ENCODE measurements around the gene MC1R.
"Not testable (repeated sequence)": the region's sequence is repeated elsewhere in the genome, so short reads cannot be mapped to it uniquely, and the experiment has no call there.

Gene MC1R

GRCh38 chr16:89922477-89922883 is 3.8 kb downstream of the MC1R start:
- Mint-ChIP-seq H3K9me3 (no peaks in the 10 kb centered on the region), H3K4me1 (peaks cover 25% of the 10 kb centered on the region), H3K4me3 (no peak overlapping the region), H3K27ac (ENCODE audit: low read depth) (no peak overlapping the region), H3K27me3 (peaks cover 27% of the 10 kb centered on the region), H3K36me3 (ENCODE audit: insufficient read depth) (peaks cover 13% of the 10 kb centered on the region)
- DNase-seq (ENCODE audit: low spot score in 2 of 2) = no peak
- no peak for ATAC-seq (replicated peaks; ENCODE audit: extremely low read depth, poor library complexity, severe bottlenecking)

DNA sequence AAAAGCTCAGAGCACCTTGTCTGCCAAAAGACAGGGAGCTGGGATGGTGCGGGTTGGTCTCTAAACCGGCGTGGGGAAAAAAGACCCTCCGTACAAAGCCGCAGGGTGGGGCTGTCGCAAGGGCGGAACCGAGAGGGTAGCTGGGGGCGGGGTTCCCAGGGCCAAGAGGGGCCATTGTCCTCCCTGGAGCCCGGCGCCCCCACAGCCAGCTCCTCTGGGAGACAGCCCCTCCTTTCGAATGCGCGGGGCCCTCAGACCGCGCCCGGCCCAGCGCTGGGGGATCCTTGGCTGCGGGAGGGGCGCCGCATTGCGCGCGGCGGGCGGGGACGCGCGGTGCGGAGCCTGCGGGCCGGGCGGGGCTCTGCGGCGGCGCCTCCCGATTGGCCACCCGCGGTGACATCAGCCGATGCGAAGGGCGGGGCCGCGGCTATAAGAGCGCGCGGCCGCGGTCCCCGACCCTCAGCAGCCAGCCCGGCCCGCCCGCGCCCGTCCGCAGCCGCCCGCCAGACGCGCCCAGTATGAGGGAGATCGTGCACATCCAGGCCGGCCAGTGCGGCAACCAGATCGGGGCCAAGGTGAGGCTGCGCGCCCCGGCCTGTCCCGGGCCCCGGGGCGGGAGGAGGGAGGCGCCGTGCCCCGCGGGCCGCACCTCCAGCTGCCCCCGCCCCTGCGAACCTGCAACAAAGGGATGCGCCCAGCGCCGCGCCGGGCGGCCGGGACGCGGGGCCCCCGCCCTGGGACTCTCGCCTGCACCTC is 4.4 kb downstream of the MC1R start, which contains the start of gene TUBB3:
TUBB3 (plus strand) TSS at position 459 of the 756 bp plus-strand sequence; CDS start at position 519, 60 bp downstream.
- ATAC-seq (replicated peaks; ENCODE audit: extremely low read depth, poor library complexity, severe bottlenecking) (no peak), DNase-seq (ENCODE audit: low spot score in 2 of 2) (no peak)
- peak within 1 kb of the TSS; percentile 18 for H3K4me3 Mint-ChIP-seq
- H3K4me1 Mint-ChIP-seq = peaks cover 19% of the 10 kb centered on the region
- peaks cover 27% of the 10 kb centered on the region for H3K27me3 Mint-ChIP-seq
- no peaks in the 10 kb centered on the region for H3K9me3 Mint-ChIP-seq
- no peak within 1 kb of the TSS for H3K27ac Mint-ChIP-seq (ENCODE audit: low read depth)
- peaks cover 9% of the 10 kb centered on the region for H3K36me3 Mint-ChIP-seq (ENCODE audit: insufficient read depth)

DNA sequence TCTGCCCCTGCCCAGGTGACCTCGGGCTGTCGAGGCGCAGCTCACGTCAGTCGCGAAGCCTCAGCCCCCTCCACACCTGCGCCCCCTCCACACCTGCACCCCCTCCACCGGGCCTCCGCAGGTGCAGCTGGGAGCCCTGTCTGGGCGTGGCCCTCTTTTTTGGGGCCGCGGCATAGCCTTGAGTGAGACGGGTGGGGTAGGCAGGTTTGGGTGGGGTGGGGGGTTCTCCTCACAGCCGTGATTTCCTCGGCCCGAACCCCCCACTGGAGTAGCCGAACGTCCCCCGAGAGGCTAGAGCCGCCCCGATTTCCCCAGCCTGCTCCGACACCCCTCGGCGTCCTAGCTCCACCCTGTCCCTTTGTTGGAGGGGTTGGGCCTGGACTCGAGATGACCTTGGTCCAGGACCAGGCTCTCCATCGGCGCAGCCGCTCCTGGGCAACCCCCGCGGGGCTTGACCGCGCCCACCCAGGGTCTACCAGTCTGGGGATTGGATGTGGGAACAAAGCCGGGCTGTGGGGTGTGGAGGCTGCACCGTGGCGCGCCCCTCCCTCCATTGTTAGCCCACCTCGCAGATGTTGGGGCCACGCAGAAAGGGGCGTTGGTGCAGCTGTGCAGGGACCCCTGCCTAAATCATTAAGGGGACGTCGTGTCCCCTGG is 5.1 kb downstream of the MC1R start:
- no peak overlapping the region for H3K27ac Mint-ChIP-seq (ENCODE audit: low read depth)
- ATAC-seq (replicated peaks; ENCODE audit: extremely low read depth, poor library complexity, severe bottlenecking) = no peak
- no peak for DNase-seq (ENCODE audit: low spot score in 2 of 2)
- no peaks in the 10 kb centered on the region for H3K9me3 Mint-ChIP-seq
- peaks cover 12% of the 10 kb centered on the region for H3K4me1 Mint-ChIP-seq
- peaks cover 6% of the 10 kb centered on the region for H3K36me3 Mint-ChIP-seq (ENCODE audit: insufficient read depth)
- H3K27me3 Mint-ChIP-seq = peaks cover 27% of the 10 kb centered on the region
- H3K4me3 Mint-ChIP-seq = no peak overlapping the region

GRCh38 chr16:89924297-89924924 is 5.7 kb downstream of the MC1R start:
- peaks cover 24% of the 10 kb centered on the region for H3K27me3 Mint-ChIP-seq
- H3K27ac Mint-ChIP-seq (ENCODE audit: low read depth) = no peak overlapping the region
- ATAC-seq (replicated peaks; ENCODE audit: extremely low read depth, poor library complexity, severe bottlenecking) (no peak), DNase-seq (ENCODE audit: low spot score in 2 of 2) (no peak)
- peaks cover 8% of the 10 kb centered on the region for H3K4me1 Mint-ChIP-seq
- peaks cover 3% of the 10 kb centered on the region for H3K36me3 Mint-ChIP-seq (ENCODE audit: insufficient read depth)
- H3K4me3 Mint-ChIP-seq = no peak overlapping the region
- no peaks in the 10 kb centered on the region for H3K9me3 Mint-ChIP-seq

DNA sequence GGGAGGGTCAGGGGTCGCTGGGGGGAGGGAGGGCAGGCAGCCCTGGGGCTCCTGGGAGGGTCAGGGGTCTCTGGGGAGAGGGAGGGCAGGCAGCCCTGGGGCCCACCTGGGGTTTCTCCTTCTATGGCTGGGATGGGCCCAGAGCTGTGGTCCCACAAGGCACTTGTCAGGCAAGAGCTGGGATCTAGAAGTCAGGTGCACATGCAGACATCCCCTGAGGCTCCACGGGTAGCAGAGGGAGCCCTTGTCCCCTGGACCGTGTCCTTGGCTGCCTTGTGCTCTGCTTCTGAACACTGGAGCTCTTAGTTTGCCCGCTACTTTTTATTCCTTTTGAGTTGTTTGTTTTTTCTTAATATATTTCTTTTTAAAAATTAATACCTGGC is 6.3 kb downstream of the MC1R start:
- no peak for DNase-seq (ENCODE audit: low spot score in 2 of 2)
- H3K27me3 Mint-ChIP-seq = peaks cover 24% of the 10 kb centered on the region
- peaks cover 3% of the 10 kb centered on the region for H3K36me3 Mint-ChIP-seq (ENCODE audit: insufficient read depth)
- no peaks in the 10 kb centered on the region for H3K9me3 Mint-ChIP-seq
- H3K27ac Mint-ChIP-seq (ENCODE audit: low read depth) = no peak overlapping the region
- ATAC-seq (replicated peaks; ENCODE audit: extremely low read depth, poor library complexity, severe bottlenecking) = no peak
- no peak overlapping the region for H3K4me3 Mint-ChIP-seq
- peaks cover 3% of the 10 kb centered on the region for H3K4me1 Mint-ChIP-seq

- peak overlapping the region; percentile 31 for H3K4me3 Mint-ChIP-seq
- peaks cover 23% of the 10 kb centered on the region for H3K27me3 Mint-ChIP-seq
- peak; percentile 16 for ATAC-seq (replicated peaks; ENCODE audit: extremely low read depth, poor library complexity, severe bottlenecking)
- H3K27ac Mint-ChIP-seq (ENCODE audit: low read depth) = no peak overlapping the region
- H3K4me1 Mint-ChIP-seq = no peaks in the 10 kb centered on the region
- no peaks in the 10 kb centered on the region for H3K9me3 Mint-ChIP-seq
- peaks cover 5% of the 10 kb centered on the region for H3K36me3 Mint-ChIP-seq (ENCODE audit: insufficient read depth)
- no peak for DNase-seq (ENCODE audit: low spot score in 2 of 2)
Measured at GRCh38 chr16:89925596-89926079, 7.0 kb downstream of the MC1R start.

DNA sequence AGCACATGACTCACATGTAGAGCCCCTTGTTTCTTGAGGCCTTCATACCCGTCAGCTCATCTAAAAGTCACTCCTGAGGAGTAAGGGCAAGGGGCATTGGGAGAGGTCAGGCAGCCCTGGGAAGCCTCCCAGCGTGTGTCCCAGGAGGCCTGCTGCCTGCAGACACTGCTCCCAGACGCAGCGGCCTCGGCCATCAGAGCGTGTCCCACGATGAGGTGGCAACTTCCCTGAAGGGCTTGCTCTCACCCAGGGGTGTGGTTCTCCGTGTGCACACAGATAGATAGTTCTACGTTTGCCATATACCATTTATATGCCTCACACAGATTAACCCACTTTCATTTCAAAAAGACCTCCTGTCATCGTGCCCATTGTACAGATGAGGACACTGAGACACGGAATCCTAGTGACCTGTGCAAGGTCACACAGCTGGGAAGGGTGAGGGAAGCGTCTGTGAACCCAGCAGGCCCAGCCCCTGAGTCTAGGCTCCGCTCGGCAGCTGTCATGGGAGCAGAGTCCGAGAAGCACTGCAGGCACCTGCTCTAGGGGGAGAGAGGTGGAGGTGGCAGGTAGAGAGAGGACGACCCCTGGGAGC is 12.7 kb downstream of the MC1R start:
- Mint-ChIP-seq H3K4me1 (no peaks in the 10 kb centered on the region), H3K4me3 (no peak overlapping the region), H3K9me3 (no peaks in the 10 kb centered on the region), H3K36me3 (ENCODE audit: insufficient read depth) (peaks cover 5% of the 10 kb centered on the region), H3K27me3 (peaks cover 24% of the 10 kb centered on the region), H3K27ac (ENCODE audit: low read depth) (no peak overlapping the region)
- DNase-seq (ENCODE audit: low spot score in 2 of 2) (no peak), ATAC-seq (replicated peaks; ENCODE audit: extremely low read depth, poor library complexity, severe bottlenecking) (no peak)

- ATAC-seq (replicated peaks; ENCODE audit: extremely low read depth, poor library complexity, severe bottlenecking) (no peak), DNase-seq (ENCODE audit: low spot score in 2 of 2) (no peak)
- no peak overlapping the region for H3K27ac Mint-ChIP-seq (ENCODE audit: low read depth)
- H3K9me3 Mint-ChIP-seq = no peaks in the 10 kb centered on the region
- no peak overlapping the region for H3K4me3 Mint-ChIP-seq
- H3K4me1 Mint-ChIP-seq = no peaks in the 10 kb centered on the region
- peaks cover 24% of the 10 kb centered on the region for H3K27me3 Mint-ChIP-seq
- peaks cover 5% of the 10 kb centered on the region for H3K36me3 Mint-ChIP-seq (ENCODE audit: insufficient read depth)
Measured at GRCh38 chr16:89931964-89932363, 13.3 kb downstream of the MC1R start.

GRCh38 chr16:89934019-89934418 is 15.4 kb downstream of the MC1R start:
- not testable (repeated sequence) for DNase-seq (ENCODE audit: low spot score in 2 of 2); H3K27ac Mint-ChIP-seq (ENCODE audit: low read depth)

DNA sequence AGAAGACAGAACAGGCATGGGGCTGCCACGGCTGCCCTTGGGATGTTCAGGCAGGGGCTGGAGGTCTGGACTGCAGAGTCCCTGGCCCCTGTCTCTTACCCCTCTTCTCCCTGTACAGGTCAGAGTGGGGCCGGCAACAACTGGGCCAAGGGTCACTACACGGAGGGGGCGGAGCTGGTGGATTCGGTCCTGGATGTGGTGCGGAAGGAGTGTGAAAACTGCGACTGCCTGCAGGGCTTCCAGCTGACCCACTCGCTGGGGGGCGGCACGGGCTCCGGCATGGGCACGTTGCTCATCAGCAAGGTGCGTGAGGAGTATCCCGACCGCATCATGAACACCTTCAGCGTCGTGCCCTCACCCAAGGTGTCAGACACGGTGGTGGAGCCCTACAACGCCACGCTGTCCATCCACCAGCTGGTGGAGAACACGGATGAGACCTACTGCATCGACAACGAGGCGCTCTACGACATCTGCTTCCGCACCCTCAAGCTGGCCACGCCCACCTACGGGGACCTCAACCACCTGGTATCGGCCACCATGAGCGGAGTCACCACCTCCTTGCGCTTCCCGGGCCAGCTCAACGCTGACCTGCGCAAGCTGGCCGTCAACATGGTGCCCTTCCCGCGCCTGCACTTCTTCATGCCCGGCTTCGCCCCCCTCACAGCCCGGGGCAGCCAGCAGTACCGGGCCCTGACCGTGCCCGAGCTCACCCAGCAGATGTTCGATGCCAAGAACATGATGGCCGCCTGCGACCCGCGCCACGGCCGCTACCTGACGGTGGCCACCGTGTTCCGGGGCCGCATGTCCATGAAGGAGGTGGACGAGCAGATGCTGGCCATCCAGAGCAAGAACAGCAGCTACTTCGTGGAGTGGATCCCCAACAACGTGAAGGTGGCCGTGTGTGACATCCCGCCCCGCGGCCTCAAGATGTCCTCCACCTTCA is 16.2 kb downstream of the MC1R start:
- Mint-ChIP-seq H3K27me3 (peaks cover 34% of the 10 kb centered on the region), H3K9me3 (no peaks in the 10 kb centered on the region), H3K36me3 (ENCODE audit: insufficient read depth) (peaks cover 2% of the 10 kb centered on the region), H3K4me3 (no peak overlapping the region), H3K4me1 (no peaks in the 10 kb centered on the region), H3K27ac (ENCODE audit: low read depth) (no peak overlapping the region)
- ATAC-seq (replicated peaks; ENCODE audit: extremely low read depth, poor library complexity, severe bottlenecking) (no peak), DNase-seq (ENCODE audit: low spot score in 2 of 2) (no peak)

More at GRCh38 chr16:89934019-89934418, 15.4 kb downstream of the MC1R start:
- not testable (repeated sequence) for H3K9me3 Mint-ChIP-seq; ATAC-seq (replicated peaks; ENCODE audit: extremely low read depth, poor library complexity, severe bottlenecking); H3K4me3 Mint-ChIP-seq; H3K36me3 Mint-ChIP-seq (ENCODE audit: insufficient read depth); H3K4me1 Mint-ChIP-seq
- peaks cover 34% of the 10 kb centered on the region for H3K27me3 Mint-ChIP-seq

- ATAC-seq (replicated peaks; ENCODE audit: extremely low read depth, poor library complexity, severe bottlenecking); H3K4me1 Mint-ChIP-seq; H3K36me3 Mint-ChIP-seq (ENCODE audit: insufficient read depth); DNase-seq (ENCODE audit: low spot score in 2 of 2); H3K4me3 Mint-ChIP-seq; H3K27ac Mint-ChIP-seq (ENCODE audit: low read depth); H3K9me3 Mint-ChIP-seq: not testable (repeated sequence)
- peaks cover 28% of the 10 kb centered on the region for H3K27me3 Mint-ChIP-seq
Measured at GRCh38 chr16:89935620-89936019, 17.0 kb downstream of the MC1R start.

GRCh38 chr16:89936034-89936433 is 17.4 kb downstream of the MC1R start:
- H3K4me3 Mint-ChIP-seq = no peak overlapping the region
- H3K9me3 Mint-ChIP-seq = no peaks in the 10 kb centered on the region
- peaks cover 24% of the 10 kb centered on the region for H3K27me3 Mint-ChIP-seq
- DNase-seq (ENCODE audit: low spot score in 2 of 2) (no peak), ATAC-seq (replicated peaks; ENCODE audit: extremely low read depth, poor library complexity, severe bottlenecking) (no peak)
- no peak overlapping the region for H3K27ac Mint-ChIP-seq (ENCODE audit: low read depth)
- H3K36me3 Mint-ChIP-seq (ENCODE audit: insufficient read depth) = no peaks in the 10 kb centered on the region
- no peaks in the 10 kb centered on the region for H3K4me1 Mint-ChIP-seq
